Activated naive CD4-positive, alpha-beta T cell treated with Interleukin-2 at 50 U/mL for 16 hours (primary cell): ENCODE measurements around the gene NUP98.

Experiments
- DNase-seq: peaks from one replicate; pipeline ENCODE4 v3.0.0-alpha.2; 2020

Gene NUP98

GRCh38 chr11:3635641-3636375 lies 161.5 kb downstream of the NUP98 start:
- DNase-seq, result no peak

GRCh38 chr11:3632070-3632660 lies 165.2 kb downstream of the NUP98 start:
- no peak for DNase-seq

- no peak for DNase-seq
Observed at GRCh38 chr11:3631331-3631730, 166.0 kb downstream of the NUP98 start.

GRCh38 chr11:3627291-3627690 lies 170.1 kb downstream of the NUP98 start:
- DNase-seq, result no peak

- no peak for DNase-seq
Observed at GRCh38 chr11:3626250-3626960, 170.9 kb downstream of the NUP98 start.
